ENCODE data around the gene HIP1R.

The HIP1R gene

DNA sequence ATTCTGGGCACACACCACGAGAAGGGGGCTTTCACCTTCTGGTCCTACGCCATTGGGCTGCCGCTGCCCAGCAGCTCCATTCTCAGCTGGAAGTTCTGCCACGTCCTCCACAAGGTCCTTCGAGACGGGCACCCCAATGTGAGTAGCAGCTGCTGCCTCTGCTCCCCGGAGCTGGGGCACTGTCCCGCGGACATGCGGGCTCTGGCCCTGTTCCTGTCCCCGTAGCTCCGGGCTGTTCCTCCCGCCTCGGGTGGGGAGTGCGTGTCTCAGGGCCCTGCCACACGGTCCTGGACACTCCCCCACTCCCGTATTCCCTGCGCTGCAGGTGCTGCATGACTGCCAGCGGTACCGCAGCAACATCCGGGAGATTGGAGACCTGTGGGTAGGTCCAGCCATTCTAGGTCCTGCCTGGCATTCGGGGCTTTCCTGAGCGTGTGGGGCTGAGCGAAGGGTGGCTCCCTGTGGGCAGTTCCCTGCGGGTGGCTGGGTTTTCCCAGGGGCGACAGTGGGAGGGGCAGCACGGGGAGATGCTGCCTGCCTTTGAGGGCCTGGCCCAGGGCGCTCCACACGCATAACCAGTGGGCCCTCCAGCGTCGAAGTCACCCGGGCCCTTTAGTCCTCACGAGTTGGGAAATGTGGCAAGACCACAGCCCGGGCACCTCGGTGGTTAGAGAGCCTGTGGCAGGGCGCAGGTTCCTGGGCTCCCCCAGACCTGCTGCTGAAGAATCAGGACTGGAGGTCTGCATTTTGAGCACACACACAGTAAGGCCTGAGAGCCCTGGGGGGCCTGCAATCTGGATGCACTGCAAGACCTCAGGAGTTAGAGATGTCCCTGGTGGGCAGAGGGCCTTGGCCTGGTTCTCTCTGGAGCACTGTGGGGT, 13.5 kb downstream of the HIP1R start:
- no peak for DNase-seq (ENCODE audit: low spot score)

DNA sequence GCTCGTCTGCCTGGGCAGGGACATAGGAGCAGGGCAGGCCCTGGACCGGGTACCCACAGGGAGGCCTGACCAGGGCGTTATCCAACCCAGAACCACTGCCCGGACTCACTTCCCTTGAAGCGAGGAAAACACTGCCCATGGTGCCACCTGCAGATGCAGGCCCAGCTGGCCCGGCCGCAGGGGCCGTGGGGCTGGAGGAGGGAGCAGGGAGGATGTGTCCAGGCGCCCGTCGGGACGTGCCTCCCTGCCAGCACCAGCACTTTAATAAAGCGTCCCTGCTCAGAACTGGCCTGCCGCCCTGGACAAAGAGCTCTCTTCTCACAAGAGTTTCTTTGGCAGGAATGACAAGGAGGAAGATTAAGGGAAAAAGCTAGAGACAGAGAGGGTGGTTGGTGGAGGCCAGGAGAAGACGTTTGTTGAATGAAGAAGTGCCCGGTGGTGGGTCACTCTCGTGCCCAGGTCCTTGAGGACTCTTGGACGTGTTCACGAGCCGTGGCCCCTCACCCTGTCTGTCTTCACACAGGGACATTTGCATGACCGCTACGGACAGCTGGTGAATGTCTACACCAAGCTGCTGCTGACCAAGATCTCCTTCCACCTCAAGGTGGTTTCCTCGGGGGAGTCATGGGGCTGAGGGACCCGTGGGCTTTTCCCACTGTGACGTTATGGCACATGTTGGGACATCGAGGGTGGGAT, 14.2 kb downstream of the HIP1R start:
- no peak for DNase-seq (ENCODE audit: low spot score)

- no peak for DNase-seq (ENCODE audit: low spot score)
Measured at GRCh38 chr12:122850048-122850445, 14.8 kb downstream of the HIP1R start.

DNA sequence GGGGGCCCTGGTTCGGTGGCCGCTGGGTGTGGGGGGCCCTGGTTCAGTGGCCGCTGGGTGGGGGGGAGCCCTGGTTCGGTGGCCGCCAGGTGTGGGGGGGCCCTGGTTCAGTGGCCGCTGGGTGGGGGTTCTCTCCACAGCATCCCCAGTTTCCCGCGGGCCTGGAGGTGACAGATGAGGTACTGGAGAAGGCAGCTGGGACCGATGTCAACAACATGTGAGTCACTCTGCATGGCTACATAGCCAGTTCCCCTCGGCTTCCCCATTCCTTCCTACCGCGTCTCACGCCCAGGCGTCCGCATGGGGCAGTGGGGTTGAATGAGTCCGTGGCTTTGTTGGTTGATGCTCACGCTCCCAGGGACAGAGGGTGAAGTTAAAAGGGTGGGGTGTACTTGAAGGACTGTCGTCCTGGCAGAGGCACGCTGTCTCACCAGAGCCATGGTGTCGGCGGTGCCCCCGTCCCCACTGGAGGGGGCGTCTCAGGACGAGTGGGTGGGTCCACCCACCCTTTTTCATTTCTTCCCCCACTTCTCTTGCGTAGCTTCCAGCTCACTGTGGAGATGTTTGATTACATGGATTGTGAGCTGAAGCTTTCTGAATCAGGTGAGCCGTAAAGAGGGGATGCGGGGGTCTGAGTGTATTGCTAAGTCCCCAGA, 15.6 kb downstream of the HIP1R start:
- no peak for DNase-seq (ENCODE audit: low spot score)

DNA sequence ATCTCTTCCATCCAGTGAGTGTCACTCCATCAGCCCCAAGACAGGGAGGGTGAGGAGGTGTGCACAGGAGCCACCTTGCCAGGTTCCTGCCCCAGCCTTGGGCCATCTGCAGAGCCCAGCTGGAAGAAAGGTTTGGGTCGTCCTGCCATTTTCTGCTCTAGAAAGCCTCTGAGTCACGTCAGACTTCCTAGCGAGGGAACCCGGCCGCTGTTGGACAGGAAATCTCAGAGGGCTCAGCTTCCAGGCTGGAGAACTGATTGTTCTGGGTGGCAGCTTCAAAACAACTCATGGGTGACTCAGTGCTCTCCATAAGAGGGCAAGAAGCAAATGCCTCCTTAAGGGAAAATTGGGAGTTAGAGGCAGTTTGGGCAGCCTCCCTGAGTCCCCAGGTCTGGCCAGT, 16.6 kb downstream of the HIP1R start:
- no peak for DNase-seq (ENCODE audit: low spot score)

DNA sequence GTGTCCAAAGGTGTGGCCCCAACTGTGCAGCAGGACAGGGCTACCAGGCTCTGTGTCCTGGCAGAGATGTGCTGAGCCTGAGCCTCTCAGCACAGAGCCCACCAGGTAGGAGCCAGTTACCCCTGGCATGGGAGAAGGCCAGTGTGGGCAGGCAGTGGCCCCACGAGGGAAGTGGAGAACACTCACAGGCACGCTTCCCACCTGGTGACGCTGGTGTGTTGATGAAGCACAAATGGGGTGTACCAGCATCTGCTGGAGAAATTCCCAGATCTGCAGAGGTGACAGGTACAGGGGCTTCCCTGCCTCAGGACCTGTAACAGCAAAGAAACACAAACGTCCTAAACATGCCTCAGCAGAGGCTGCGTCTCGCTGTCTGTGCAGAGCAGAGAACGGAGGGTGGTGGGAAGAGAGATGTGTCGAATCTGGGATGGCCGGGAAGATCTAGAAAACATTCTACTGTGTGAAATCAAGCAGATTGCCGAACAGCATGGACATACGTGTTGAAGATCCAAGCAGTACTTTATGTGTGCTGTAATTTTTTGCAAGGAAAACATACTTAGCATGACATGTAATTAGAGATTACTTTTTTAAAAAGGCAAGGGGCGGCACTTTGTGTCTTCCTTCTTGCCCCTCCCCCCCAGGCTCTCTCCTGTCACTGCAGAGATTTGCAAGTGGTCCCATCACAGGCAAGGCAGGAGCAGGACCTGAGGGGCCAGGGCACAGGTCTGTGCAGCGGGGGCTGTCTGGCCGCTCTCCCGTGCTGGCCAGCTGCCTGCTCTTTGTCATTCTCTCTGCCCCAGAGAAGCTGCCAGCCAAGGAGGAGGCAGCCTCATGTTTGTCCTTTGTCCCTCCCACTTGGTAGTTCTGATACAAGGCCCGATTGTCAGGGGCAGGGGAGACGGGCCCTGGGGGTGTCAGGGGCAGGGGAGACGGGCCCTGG, 17.3 kb downstream of the HIP1R start:
- no peak for DNase-seq (ENCODE audit: low spot score)

DNA sequence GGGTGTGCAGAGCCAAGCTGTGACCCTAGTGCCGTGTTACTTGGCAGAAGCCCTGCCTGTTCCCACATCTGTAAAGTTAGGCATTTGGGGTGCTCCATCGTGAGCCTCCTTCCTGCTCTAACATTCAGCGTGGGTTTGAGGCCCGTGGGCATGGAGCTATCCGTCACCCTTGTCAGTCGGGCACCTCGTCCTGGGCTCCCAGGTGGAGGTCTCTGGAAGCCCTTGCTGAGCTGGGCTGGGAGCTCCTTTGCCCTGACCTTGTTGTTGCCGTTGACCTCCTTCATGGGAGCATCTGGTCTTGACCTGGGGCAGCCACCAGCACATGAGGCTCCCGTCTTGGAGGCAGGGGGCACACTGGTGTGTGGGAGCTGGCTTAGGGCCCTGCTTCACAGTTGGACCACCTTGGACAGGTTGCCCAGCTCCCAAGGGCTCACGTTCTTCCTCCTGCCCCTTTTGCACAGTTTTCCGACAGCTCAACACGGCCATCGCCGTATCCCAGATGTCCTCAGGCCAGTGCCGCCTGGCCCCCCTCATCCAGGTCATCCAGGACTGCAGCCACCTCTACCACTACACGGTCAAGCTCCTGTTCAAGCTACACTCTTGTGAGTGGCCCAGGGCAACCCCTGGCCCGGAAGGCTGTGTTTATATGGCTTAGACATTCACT, 18.5 kb downstream of the HIP1R start:
- no peak for DNase-seq (ENCODE audit: low spot score)

GRCh38 chr12:122854554-122854953, 19.3 kb downstream of the HIP1R start:
- no peak for DNase-seq (ENCODE audit: low spot score)

- DNase-seq (ENCODE audit: low spot score): no peak
Measured at GRCh38 chr12:122855071-122855829, 20.0 kb downstream of the HIP1R start.

GRCh38 chr12:122855928-122856831, 20.9 kb downstream of the HIP1R start:
- no peak for DNase-seq (ENCODE audit: low spot score)

DNA sequence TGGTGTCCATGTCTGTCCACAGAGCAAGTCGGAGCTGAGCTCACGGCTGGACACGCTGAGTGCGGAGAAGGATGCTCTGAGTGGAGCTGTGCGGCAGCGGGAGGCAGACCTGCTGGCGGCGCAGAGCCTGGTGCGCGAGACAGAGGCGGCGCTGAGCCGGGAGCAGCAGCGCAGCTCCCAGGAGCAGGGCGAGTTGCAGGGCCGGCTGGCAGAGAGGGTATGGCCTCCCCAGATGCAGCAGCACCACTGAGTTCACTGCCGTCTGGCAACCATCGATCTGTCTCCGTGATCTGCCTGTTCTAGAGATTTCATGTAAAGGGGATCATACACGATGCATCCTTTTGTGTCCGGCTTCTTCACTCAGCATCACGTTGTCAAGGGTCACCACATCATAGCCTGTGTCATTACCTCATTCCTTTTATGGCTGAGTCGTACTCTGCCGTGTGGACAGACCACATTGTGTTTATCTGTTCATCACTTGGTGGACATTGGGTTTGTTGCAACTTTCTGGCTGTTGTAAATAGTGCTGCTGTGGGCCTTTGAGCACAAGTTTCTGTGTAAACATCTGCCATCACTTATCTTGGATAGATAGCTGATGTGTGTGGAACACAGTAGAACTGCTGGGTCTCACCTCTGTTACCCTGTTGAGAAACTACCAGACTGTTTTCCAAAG, 21.9 kb downstream of the HIP1R start:
- DNase-seq (ENCODE audit: low spot score): no peak

- no peak for DNase-seq (ENCODE audit: low spot score)
Measured at GRCh38 chr12:122858171-122858570, 22.9 kb downstream of the HIP1R start.

DNA sequence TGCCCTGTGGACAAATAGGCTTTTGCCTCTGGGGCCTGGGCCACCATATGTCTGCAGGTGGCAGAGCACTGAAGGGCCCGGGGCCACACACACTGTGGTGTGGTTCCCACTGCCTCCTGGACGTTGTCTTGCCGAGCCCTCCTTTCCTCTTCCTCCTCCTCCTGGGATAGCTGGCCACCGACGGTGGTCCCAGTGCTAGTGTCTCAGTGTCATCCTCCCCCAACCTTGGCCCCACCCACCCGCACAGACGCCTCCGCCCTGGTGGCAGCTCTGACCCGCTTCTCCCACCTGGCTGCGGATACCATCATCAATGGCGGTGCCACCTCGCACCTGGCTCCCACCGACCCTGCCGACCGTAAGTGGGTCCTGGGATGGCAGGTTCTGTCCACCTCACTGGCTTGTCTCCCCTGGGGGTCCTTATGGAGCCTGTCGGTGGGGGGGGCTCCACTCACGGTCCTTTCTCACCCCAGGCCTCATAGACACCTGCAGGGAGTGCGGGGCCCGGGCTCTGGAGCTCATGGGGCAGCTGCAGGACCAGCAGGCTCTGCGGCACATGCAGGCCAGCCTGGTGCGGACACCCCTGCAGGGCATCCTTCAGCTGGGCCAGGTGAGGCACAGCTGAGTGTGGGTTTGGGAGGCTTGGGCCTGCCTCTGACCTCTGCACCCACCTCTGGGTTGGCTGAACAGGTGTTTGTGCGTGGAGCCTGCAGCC, 23.5 kb downstream of the HIP1R start:
- DNase-seq (ENCODE audit: low spot score): no peak

GRCh38 chr12:122859303-122860039, 24.2 kb downstream of the HIP1R start:
- no peak for DNase-seq (ENCODE audit: low spot score)

- peak; percentile 75 for DNase-seq (ENCODE audit: low spot score)
Measured at GRCh38 chr12:122860040-122860853, 25.0 kb downstream of the HIP1R start.

- DNase-seq (ENCODE audit: low spot score): no peak
Measured at GRCh38 chr12:122860854-122861586, 25.8 kb downstream of the HIP1R start.

Measured in CD4-positive, alpha-beta T cell treated with Interleukin-6 at 100 ng/mL for 8 hours (primary cell).